Stimulated activated effector memory CD8-positive, alpha-beta T cell treated with anti-CD3 and anti-CD28 coated beads, Interleukin-12 subunit alpha, Interleukin-12 subunit beta, amount 100 ng/mL, for 72 hours (primary cell): Measurements from ENCODE around the gene CIAO2B.
"Not testable (repeated sequence)": the region's sequence is repeated elsewhere in the genome, so short reads cannot be mapped to it uniquely, and the experiment has no call there.

Experiments used
- ATAC-seq: fragments of 150-1000 bp; cut with Tn5 transposase; 2 replicates; pipeline ENCODE4 v1.10.0; 2021
- DNase-seq, 2 donors: peaks; one replicate each; pipeline ENCODE4 v3.0.0; 2021 to 2022; ENCODE audit warnings: low spot score in 2 of 2
- H3K27ac Mint-ChIP-seq: one replicate; pipeline ENCODE4 v1.8.0; 2022; ENCODE audit warnings: mild to moderate bottlenecking, mixed read lengths
- H3K36me3 Mint-ChIP-seq: one replicate; pipeline ENCODE4 v1.8.0; 2022; ENCODE audit warnings: mild to moderate bottlenecking, mixed read lengths
- H3K4me1 Mint-ChIP-seq: one replicate; pipeline ENCODE4 v1.8.0; 2022; ENCODE audit warnings: mixed read lengths
- H3K4me3 Mint-ChIP-seq: one replicate; pipeline ENCODE4 v1.8.0; 2022; ENCODE audit warnings: mild to moderate bottlenecking, mixed read lengths
- H3K9me3 Mint-ChIP-seq: one replicate; pipeline ENCODE4 v1.8.0; 2022; ENCODE audit warnings: mixed read lengths

CIAO2B gene

DNA sequence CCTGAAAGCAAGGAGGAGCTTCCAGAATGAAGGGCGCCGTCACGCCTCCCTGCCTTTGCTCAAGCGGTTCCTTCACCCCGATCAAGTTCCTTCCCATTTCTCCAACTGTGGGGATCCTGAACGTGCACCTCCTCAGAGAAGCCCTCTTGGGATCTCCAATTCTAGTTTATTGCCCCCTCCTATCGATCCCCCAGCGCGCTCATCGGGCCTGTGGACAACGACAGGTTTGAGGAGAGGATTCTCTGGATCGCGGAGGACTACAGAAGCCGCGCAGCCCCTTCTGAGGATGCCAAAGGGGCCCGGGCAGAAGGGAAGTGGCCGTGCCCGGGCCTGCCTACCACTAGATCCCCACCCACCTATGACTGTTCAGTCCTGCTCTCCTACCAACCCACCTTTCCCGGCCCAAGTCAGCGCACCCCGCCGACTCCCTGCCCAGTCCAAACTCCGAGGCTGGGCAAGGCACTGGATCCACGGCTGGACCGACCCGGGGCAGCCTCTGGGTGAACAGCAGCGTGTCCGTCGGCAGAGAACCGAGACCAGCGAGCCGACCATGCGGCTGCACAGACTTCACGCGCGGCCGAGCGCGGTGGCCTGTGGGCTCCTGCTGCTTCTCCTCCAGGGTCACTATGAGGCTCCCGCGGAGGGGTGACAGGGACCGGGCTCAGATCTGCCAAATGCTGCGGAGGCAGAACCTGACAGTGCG lies 14.1 kb upstream of the CIAO2B start:
- Mint-ChIP-seq H3K27ac (peak overlapping the region; percentile 45), H3K4me1 (peaks cover 23% of the 10 kb centered on the region), H3K9me3 (no peaks in the 10 kb centered on the region), H3K36me3 (peaks cover 4% of the 10 kb centered on the region), H3K4me3 (peak overlapping the region; percentile 83)
- peak in 1 of 2 donors; percentile 65 for DNase-seq
- peak; percentile 37 for ATAC-seq

DNA sequence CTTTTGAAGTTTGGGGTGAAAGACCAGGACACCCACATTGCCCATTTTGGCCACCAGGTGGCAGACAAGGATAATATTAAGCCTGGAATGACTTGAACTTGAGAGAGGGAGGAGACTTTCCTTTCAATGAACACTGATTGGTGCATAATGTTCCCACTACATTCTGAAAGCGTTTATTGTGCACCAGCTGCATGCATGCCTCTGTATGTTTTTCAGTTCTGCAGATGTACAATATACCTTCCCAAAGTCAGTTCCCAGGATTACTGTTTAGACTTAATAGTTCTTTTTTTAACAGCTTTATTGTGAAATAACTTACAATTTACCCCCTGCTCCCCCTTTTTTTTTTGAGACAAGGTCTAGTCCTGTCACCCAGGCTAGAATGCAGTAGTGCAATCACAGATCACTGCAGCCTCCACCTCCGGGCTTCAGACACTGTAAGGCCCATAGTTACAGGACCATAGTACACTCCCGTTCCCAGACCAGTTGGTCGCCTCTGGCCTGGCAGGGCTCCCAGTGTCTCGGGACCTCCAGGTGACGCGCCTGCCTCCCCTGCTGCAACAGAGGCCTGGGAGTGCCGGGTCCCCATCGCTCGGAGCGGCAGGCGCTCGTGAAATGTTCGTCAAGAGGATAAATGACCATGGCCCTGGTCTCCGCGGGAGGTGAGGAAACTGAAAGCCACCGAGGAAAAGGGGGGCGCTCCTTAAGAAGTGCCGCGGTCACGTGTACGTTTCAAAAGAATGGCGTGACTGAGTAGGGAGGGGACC lies 13.3 kb upstream of the CIAO2B start:
- no peak overlapping the region for H3K27ac Mint-ChIP-seq
- ATAC-seq: peak; percentile 87
- peaks cover 23% of the 10 kb centered on the region for H3K4me1 Mint-ChIP-seq

DNA sequence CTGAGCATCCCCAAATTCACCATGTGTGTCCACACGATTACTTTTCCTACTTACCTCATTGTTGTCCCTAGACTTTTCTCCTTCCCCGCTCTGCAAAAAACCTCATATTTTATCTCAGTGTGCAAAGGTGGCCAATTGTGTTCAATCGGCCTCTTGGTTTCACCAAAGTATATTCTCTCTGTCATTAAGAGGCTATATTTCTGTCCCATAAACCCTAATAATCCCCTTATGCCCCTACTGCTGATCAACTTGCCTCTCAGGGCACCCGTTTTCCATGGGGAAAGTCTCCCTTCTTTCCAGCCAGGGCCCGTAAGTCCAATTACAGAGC lies 12.7 kb upstream of the CIAO2B start:
- H3K9me3 Mint-ChIP-seq: no peaks in the 10 kb centered on the region
- H3K36me3 Mint-ChIP-seq: peaks cover 18% of the 10 kb centered on the region
- DNase-seq (no peak), ATAC-seq (no peak)
- no peak overlapping the region for H3K27ac Mint-ChIP-seq
- peak overlapping the region; percentile 83 for H3K4me3 Mint-ChIP-seq
- peaks cover 23% of the 10 kb centered on the region for H3K4me1 Mint-ChIP-seq

More for the DNA sequence above, 13.3 kb upstream of the CIAO2B start:
- peak; percentile 86 to 94 for DNase-seq
- Mint-ChIP-seq H3K4me3 (peak overlapping the region; percentile 83), H3K36me3 (peaks cover 12% of the 10 kb centered on the region), H3K9me3 (no peaks in the 10 kb centered on the region)

DNA sequence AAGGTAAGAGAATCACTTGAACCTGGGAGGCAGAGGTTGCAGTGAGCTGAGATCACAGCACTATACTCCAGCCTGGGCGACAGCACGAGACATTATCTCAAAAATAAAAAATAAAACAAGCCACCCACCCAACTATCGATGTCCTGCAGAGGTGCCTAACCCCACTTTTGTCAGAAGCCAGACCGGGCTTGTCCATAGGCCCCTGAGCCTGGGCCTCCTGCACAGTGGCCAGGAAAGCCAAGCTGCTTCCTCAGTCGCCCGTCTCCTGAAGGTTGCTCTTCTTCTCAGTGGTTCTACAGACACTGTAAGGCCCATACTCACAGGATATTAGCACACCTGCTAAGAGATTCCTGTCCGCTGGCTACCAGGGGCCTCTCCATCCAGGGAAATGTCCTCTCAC lies 12.3 kb upstream of the CIAO2B start:
- no peak overlapping the region for H3K4me3 Mint-ChIP-seq

DNA sequence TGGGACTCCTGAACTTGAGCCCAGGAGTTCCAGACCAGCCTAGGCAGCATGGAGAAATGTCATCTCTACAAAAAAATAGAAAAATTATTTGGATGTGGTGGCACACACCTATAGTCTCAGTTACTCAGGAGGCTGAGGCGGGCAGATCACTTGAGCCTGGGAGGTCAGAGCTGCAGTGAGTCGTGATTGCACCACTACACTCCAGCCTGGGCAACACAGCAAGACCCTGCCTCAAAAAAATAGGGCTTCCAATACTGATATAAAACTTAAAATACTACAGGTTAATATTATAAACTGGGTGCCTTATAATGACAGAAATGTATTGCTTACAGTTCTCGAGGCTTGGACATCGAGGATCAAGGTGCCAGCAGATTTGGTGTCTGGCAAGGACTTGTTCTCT lies 11.7 kb upstream of the CIAO2B start:
- no peak overlapping the region for H3K27ac Mint-ChIP-seq
- no peak overlapping the region for H3K4me3 Mint-ChIP-seq
- peaks cover 28% of the 10 kb centered on the region for H3K36me3 Mint-ChIP-seq
- DNase-seq (no peak), ATAC-seq (no peak)
- no peaks in the 10 kb centered on the region for H3K9me3 Mint-ChIP-seq
- peaks cover 23% of the 10 kb centered on the region for H3K4me1 Mint-ChIP-seq

More for the DNA sequence above, 12.3 kb upstream of the CIAO2B start:
- DNase-seq (no peak), ATAC-seq (no peak)
- H3K27ac Mint-ChIP-seq: no peak overlapping the region
- H3K4me1 Mint-ChIP-seq: peaks cover 23% of the 10 kb centered on the region
- H3K36me3 Mint-ChIP-seq: peaks cover 22% of the 10 kb centered on the region
- H3K9me3 Mint-ChIP-seq: no peaks in the 10 kb centered on the region

DNA sequence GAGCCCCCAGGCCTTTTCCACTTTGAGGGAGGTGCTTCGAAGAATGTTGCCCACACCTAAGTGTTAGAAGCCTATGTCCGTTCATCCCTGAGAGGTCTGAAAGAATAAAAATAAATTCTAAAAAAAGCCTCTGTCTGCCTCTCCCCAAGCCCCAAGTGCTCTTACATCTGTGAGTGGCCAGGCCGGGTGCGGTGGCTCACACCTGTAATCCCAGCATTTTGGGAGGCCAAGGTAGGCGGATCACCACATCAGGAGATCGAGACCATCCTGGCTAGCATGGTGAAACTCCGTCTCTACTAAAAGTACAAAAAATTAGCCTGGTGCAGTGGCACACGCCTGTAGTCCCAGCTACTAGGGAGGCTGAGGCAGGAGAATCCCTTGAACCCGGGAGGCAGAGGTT lies 10.8 kb upstream of the CIAO2B start:
- H3K9me3 Mint-ChIP-seq, DNase-seq, H3K27ac Mint-ChIP-seq: not testable (repeated sequence)

DNA sequence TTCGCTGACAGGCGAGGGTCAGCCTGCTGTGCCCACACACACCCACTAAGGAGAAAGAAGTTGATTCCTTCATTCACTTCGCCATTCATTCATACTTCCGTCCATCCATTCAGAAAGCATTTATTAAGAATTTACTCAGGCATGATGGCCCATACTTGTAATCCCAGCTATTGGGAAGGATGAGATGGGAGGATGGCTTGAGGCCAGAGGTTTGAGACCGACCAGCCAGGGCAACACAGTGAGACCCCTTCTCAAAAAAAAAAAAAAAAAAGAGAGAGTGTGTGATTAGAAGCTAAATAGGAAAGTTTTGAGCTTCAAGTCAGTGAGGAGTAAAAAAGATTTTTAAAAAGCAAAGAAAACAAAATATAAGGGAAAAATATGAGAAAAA lies 9.8 kb upstream of the CIAO2B start:
- Mint-ChIP-seq H3K9me3 (no peaks in the 10 kb centered on the region), H3K4me1 (peaks cover 23% of the 10 kb centered on the region), H3K27ac (no peak overlapping the region), H3K4me3 (no peak overlapping the region), H3K36me3 (peaks cover 46% of the 10 kb centered on the region)
- no peak for ATAC-seq
- DNase-seq: no peak

More for the DNA sequence above, 10.8 kb upstream of the CIAO2B start:
- Mint-ChIP-seq H3K36me3 (peaks cover 38% of the 10 kb centered on the region), H3K4me1 (peaks cover 23% of the 10 kb centered on the region)
- H3K4me3 Mint-ChIP-seq, ATAC-seq: not testable (repeated sequence)

DNA sequence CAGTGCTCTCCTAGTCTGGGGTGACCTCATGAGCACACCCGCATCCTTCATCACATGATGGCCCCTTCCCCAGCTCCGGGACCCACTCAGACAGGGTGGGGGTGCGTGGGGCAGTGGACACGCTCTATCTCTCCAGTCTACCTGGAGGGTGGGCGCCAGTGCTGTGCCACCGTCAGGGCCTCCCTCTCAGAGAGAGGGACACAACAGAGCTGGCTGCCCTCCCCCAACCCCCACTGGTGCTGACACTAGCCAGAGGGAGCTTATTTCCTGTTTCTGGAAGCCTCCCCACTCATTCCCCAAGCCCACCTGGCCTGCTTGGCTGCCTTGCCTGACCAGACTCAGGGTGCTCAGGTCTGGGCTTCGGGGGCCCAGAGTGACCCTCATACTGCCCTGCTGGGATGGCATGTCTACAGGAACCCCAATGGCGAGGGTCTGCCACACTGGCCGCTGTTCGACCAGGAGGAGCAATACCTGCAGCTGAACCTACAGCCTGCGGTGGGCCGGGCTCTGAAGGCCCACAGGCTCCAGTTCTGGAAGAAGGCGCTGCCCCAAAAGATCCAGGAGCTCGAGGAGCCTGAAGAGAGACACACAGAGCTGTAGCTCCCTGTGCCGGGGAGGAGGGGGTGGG lies 9.3 kb upstream of the CIAO2B start:
- H3K9me3 Mint-ChIP-seq: no peaks in the 10 kb centered on the region
- DNase-seq (no peak), ATAC-seq (no peak)
- H3K4me3 Mint-ChIP-seq: no peak overlapping the region
- H3K36me3 Mint-ChIP-seq: peaks cover 48% of the 10 kb centered on the region
- H3K27ac Mint-ChIP-seq: peak overlapping the region; percentile 79
- H3K4me1 Mint-ChIP-seq: peaks cover 19% of the 10 kb centered on the region

DNA sequence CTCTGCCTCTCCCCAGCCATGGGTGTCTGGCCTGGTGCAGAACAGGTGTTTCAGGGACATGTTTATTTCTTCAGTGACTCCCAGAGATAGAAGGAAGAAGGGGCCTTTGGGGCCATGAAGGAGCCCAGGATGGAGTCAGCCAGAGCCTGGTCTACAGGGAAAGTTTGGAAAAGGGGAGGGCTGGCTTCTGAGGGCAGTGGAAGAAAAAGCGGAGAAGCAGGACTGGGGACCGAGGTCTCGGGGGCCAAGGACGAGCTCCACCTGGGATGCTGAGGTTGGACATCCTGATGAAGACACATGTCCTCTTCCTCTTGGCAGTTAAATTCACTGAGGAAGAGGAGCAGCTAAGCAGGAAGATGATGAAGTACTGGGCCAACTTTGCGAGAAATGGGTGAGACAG lies 8.8 kb upstream of the CIAO2B start:
- Mint-ChIP-seq H3K27ac (peak overlapping the region; percentile 79), H3K36me3 (peaks cover 52% of the 10 kb centered on the region), H3K4me1 (peaks cover 14% of the 10 kb centered on the region), H3K9me3 (no peaks in the 10 kb centered on the region), H3K4me3 (no peak overlapping the region)
- DNase-seq (no peak), ATAC-seq (no peak)

DNA sequence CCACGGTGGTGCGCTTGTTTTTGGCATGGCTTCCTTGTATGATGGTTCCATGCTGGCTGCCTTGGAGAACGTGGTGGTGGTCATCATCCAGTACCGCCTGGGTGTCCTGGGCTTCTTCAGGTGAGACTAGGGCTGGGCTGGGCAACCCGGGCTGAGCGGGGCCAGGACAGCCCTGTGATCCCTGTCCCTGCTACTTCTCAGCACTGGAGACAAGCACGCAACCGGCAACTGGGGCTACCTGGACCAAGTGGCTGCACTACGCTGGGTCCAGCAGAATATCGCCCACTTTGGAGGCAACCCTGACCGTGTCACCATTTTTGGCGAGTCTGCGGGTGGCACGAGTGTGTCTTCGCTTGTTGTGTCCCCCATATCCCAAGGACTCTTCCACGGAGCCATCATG lies 6.0 kb upstream of the CIAO2B start:
- no peak for ATAC-seq
- H3K36me3 Mint-ChIP-seq: peaks cover 69% of the 10 kb centered on the region
- no peak overlapping the region for H3K4me3 Mint-ChIP-seq
- H3K9me3 Mint-ChIP-seq: no peaks in the 10 kb centered on the region
- no peak for DNase-seq
- H3K4me1 Mint-ChIP-seq: peaks cover 27% of the 10 kb centered on the region
- H3K27ac Mint-ChIP-seq: no peak overlapping the region

DNA sequence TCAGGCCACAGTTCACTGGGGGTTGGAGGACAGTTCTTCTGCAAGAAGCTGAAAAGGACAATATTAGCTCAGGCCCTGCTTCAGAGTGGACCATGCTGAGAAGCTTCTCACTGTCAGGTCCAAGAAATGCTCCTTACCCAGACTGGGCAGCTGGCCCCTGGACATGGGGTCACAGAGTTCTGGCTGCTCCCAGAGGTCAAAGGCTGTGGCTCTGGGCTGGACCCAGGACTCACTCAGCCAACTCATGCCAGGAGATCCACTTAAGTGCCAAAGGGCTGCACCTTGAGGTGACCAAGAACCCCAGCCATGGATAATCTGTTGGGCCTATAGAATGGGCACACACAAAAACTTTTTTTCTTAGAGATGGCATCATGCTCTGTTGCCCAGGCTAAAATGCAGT lies 5.2 kb upstream of the CIAO2B start:
- peaks cover 32% of the 10 kb centered on the region for H3K4me1 Mint-ChIP-seq
- no peak overlapping the region for H3K27ac Mint-ChIP-seq
- no peak overlapping the region for H3K4me3 Mint-ChIP-seq
- H3K36me3 Mint-ChIP-seq: peaks cover 77% of the 10 kb centered on the region
- ATAC-seq (no peak), DNase-seq (no peak)
- no peaks in the 10 kb centered on the region for H3K9me3 Mint-ChIP-seq

DNA sequence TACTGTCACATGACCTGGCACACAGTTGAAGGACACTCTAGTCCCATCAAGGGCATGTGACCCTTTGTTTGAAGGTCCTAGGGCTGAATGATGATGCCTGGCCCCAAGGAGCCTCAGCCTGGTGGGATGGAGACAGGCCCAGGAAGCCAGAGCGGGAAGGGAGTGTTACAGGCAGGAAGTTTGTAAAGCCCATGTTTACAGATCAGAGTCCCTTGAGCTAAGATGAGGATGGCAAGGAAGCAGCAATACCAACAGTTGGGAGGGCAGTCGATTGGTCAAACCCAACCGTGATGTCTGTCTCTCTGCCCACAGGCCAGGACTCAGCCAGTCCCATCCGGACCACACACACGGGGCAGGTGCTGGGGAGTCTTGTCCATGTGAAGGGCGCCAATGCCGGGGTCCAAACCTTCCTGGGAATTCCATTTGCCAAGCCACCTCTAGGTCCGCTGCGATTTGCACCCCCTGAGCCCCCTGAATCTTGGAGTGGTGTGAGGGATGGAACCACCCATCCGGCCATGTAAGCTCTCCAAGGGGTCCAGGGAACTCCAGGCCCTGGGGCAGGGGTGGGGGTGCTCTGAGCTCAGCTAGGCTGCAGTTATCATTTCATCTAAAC lies 3.6 kb upstream of the CIAO2B start:
- H3K4me1 Mint-ChIP-seq: peaks cover 48% of the 10 kb centered on the region
- ATAC-seq (no peak), DNase-seq (no peak)
- H3K4me3 Mint-ChIP-seq: no peak overlapping the region
- H3K9me3 Mint-ChIP-seq: no peaks in the 10 kb centered on the region
- peaks cover 84% of the 10 kb centered on the region for H3K36me3 Mint-ChIP-seq
- peak overlapping the region; percentile 70 for H3K27ac Mint-ChIP-seq

DNA sequence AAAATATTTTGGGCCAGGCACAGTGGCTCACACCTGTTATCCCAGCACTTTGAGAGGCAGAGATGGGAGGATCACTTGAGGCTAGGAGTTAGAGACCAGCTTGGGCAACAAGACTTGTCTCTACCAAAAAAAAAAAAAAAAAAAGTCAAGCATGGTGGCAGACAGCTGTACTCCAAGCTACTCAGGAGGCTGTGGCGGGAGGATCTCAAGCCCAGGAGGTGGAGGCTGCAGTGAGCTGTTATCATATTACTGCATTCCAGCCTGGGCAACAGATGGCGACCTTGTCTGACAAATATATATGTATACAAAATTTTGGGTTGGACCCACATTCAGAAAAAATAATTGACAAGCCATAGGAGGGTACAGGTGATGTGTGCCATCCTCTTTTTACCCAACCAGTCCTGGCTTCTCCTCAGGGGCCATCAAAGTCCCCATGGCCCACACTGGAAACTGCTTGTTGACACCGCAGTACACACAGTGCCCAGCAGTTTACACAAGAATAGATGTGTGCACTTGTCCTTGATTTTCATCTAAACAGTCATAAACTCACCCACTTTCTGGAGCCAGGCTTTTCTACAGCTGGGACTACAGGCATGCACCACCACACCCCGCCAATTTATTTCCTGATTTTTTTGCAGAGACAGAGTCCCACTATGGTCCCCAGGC lies 2.8 kb upstream of the CIAO2B start:
- peak overlapping the region; percentile 99 for H3K27ac Mint-ChIP-seq
- no peaks in the 10 kb centered on the region for H3K9me3 Mint-ChIP-seq
- no peak for ATAC-seq
- peaks cover 56% of the 10 kb centered on the region for H3K4me1 Mint-ChIP-seq
- no peak for DNase-seq
- peaks cover 84% of the 10 kb centered on the region for H3K36me3 Mint-ChIP-seq
- H3K4me3 Mint-ChIP-seq: peak overlapping the region; percentile 99

DNA sequence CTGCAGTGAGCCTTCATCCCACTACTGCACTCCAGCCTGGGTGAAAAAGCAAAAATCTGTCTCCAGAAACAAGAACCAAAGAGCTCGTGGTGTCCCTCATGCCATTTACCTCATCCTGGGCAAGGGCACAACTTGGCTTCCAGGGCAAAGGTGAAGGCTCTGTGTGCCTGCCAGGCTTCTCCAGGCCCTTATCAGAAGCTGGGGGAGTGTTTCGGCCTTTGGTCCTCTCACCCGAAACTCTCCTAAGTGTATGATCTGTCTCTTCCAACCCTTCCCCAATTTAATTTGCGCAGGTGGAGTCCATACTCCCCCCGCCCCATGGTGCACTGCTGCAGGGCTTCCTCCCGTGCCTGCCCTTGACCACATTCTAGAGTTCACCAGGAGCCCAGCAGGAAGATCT lies 2.3 kb upstream of the CIAO2B start:
- Mint-ChIP-seq H3K36me3 (peaks cover 84% of the 10 kb centered on the region), H3K9me3 (no peaks in the 10 kb centered on the region), H3K4me1 (peaks cover 61% of the 10 kb centered on the region), H3K4me3 (peak overlapping the region; percentile 99), H3K27ac (peak overlapping the region; percentile 99)
- ATAC-seq: no peak
- no peak for DNase-seq
